SHP77 (cell line): ENCODE data around the gene MRAS.
"Not testable (repeated sequence)": the region's sequence is repeated elsewhere in the genome, so short reads cannot be mapped to it uniquely, and the experiment has no call there.

ENCODE experiments used
- DNase-seq, 2 experiments: peaks; one replicate each; lab custom pipeline; 2025; lab: John Stamatoyannopoulos, UW

The MRAS gene

GRCh38 chr3:138418601-138419206, 70.3 kb downstream of the MRAS start:
- DNase-seq = peak; percentile 50 to 63

- no peak for DNase-seq
Observed at GRCh38 chr3:138423316-138423715, 74.9 kb downstream of the MRAS start.

GRCh38 chr3:138424323-138424722, 75.9 kb downstream of the MRAS start:
- no peak for DNase-seq

GRCh38 chr3:138426211-138426610, 77.8 kb downstream of the MRAS start:
- DNase-seq = peak; percentile 13 to 20

- not testable (repeated sequence) for DNase-seq
Observed at GRCh38 chr3:138426754-138427153, 78.4 kb downstream of the MRAS start.

- no peak for DNase-seq
Observed at GRCh38 chr3:138429665-138430064, 81.3 kb downstream of the MRAS start.

GRCh38 chr3:138432576-138433240, 84.3 kb downstream of the MRAS start:
- DNase-seq = no peak

GRCh38 chr3:138433892-138434275, 85.5 kb downstream of the MRAS start:
- DNase-seq = no peak

- no peak for DNase-seq
Observed at GRCh38 chr3:138434276-138434874, 86.0 kb downstream of the MRAS start, which contains the start of gene ESYT3. TSS of gene ESYT3 (plus strand) at chr3:138434616. CDS start at chr3:138434799, 183 bp downstream.

GRCh38 chr3:138434875-138435772, 86.7 kb downstream of the MRAS start:
- DNase-seq = no peak

GRCh38 chr3:138435840-138436239, 87.5 kb downstream of the MRAS start:
- no peak for DNase-seq

GRCh38 chr3:138437281-138437680, 88.9 kb downstream of the MRAS start:
- no peak for DNase-seq

GRCh38 chr3:138438896-138439295, 90.5 kb downstream of the MRAS start:
- DNase-seq = no peak

- no peak for DNase-seq
Observed at GRCh38 chr3:138439646-138440045, 91.3 kb downstream of the MRAS start.

GRCh38 chr3:138440121-138440521, 91.7 kb downstream of the MRAS start:
- DNase-seq = no peak

- no peak for DNase-seq
Observed at GRCh38 chr3:138440596-138440995, 92.2 kb downstream of the MRAS start.

GRCh38 chr3:138441256-138441655, 92.9 kb downstream of the MRAS start:
- DNase-seq = no peak

GRCh38 chr3:138441742-138442141, 93.4 kb downstream of the MRAS start:
- DNase-seq = no peak

GRCh38 chr3:138442433-138442832, 94.1 kb downstream of the MRAS start:
- no peak for DNase-seq

- DNase-seq = no peak
Observed at GRCh38 chr3:138443091-138443490, 94.7 kb downstream of the MRAS start.

GRCh38 chr3:138443521-138444503, 95.4 kb downstream of the MRAS start:
- no peak for DNase-seq
